ENCODE measurements around the gene ZNF396.
A peak's percentile ranks its signal among the peaks of the same experiment; 100 is the strongest.

Gene ZNF396

DNA sequence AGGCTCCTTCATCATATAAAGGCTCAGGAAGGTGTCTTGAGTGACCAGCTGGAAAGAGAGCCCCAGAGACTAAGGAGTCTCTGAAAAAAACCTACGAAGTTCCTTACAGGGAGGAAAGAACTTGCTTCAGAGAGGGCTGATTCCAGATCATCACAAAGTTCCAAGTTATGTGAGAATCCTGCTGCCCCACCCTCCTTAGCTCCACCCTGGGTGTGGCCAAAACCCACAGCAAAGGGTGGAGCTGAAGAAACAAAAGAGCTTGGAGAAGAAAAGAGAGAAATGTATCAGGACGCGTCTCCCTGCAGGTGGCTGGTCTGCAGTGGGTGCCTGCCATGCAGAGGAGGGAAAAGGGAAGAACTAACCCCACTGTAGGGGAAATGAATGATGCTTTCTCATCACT is 32.8 kb upstream of the ZNF396 start:
- no peaks in the 10 kb centered on the region for H3K79me2 ChIP-seq (ENCODE audit: insufficient read depth, low read length)
- H3K27me3 ChIP-seq (ENCODE audit: insufficient read depth, low read length, poor library complexity) = peaks cover under 1% of the 10 kb centered on the region
- H4K20me1 ChIP-seq (ENCODE audit: insufficient read depth, low read length) = no peaks in the 10 kb centered on the region
- no peaks in the 10 kb centered on the region for H3K36me3 ChIP-seq (ENCODE audit: insufficient read depth, low read length)
- no peaks in the 10 kb centered on the region for H3K4me1 ChIP-seq (ENCODE audit: insufficient read depth, low read length)
- no peak for ATAC-seq (ENCODE audit: insufficient read depth, low read depth)
- no peak overlapping the region for H3K9ac ChIP-seq (ENCODE audit: low read depth, low read length)
- H2AFZ ChIP-seq (ENCODE audit: low read depth, low read length) = no peak overlapping the region
- no peak for DNase-seq
- H3K4me2 ChIP-seq (ENCODE audit: insufficient read depth, low read length) = no peak overlapping the region
- TF ChIP-seq, protein P1, sequence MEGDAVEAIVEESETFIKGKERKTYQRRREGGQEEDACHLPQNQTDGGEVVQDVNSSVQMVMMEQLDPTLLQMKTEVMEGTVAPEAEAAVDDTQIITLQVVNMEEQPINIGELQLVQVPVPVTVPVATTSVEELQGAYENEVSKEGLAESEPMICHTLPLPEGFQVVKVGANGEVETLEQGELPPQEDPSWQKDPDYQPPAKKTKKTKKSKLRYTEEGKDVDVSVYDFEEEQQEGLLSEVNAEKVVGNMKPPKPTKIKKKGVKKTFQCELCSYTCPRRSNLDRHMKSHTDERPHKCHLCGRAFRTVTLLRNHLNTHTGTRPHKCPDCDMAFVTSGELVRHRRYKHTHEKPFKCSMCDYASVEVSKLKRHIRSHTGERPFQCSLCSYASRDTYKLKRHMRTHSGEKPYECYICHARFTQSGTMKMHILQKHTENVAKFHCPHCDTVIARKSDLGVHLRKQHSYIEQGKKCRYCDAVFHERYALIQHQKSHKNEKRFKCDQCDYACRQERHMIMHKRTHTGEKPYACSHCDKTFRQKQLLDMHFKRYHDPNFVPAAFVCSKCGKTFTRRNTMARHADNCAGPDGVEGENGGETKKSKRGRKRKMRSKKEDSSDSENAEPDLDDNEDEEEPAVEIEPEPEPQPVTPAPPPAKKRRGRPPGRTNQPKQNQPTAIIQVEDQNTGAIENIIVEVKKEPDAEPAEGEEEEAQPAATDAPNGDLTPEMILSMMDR (IDR thresholded peaks at IDR 0.05; ENCODE audit: borderline replicate concordance, extremely low read depth, low read length, poor library complexity, severe bottlenecking) = no peak
- TF ChIP-seq EZH2 (IDR thresholded peaks at IDR 0.05; ENCODE audit: borderline replicate concordance, low read depth, low read length, severe bottlenecking) = no peak
- no peaks in the 10 kb centered on the region for H3K9me3 ChIP-seq (ENCODE audit: insufficient read depth, low read length, severe bottlenecking)
- H3K4me3 ChIP-seq (ENCODE audit: low read depth in 1 of 2, low read length in 2 of 2) = no peak overlapping the region
- H3K27ac ChIP-seq (ENCODE audit: low read length) = no peak overlapping the region

DNA sequence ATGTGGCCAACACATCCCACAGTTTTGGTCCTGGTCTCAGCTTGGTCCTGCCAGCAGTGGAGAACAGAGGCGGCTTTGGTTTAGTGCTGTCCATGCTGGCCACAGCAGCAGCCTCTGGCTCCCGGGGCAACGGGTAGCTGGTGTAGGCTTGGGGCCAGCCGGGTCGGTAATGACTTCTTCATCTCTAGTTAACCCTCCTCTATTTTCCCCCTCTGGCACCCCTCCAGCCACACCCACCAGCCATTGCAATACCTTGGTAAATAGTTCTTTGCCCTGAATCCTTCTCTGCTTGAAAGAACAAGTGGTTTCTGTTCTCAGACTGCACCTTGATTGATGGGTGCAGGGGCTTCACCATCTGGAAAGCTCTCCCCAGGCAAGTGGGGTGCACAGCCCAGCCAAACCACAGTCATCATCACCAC is 31.7 kb upstream of the ZNF396 start:
- H3K9me3 ChIP-seq (ENCODE audit: insufficient read depth, low read length, severe bottlenecking) = no peaks in the 10 kb centered on the region
- no peak for ATAC-seq (ENCODE audit: insufficient read depth, low read depth)
- no peaks in the 10 kb centered on the region for H3K36me3 ChIP-seq (ENCODE audit: insufficient read depth, low read length)
- no peak overlapping the region for H3K4me2 ChIP-seq (ENCODE audit: insufficient read depth, low read length)
- no peak overlapping the region for H2AFZ ChIP-seq (ENCODE audit: low read depth, low read length)
- H3K9ac ChIP-seq (ENCODE audit: low read depth, low read length) = no peak overlapping the region
- no peaks in the 10 kb centered on the region for H3K4me1 ChIP-seq (ENCODE audit: insufficient read depth, low read length)
- H3K4me3 ChIP-seq (ENCODE audit: low read depth in 1 of 2, low read length in 2 of 2) = no peak overlapping the region
- H4K20me1 ChIP-seq (ENCODE audit: insufficient read depth, low read length) = no peaks in the 10 kb centered on the region
- no peak for DNase-seq
- no peaks in the 10 kb centered on the region for H3K79me2 ChIP-seq (ENCODE audit: insufficient read depth, low read length)
- no peak for TF ChIP-seq EZH2 (IDR thresholded peaks at IDR 0.05; ENCODE audit: borderline replicate concordance, low read depth, low read length, severe bottlenecking)
- TF ChIP-seq, protein P1 (IDR thresholded peaks at IDR 0.05; ENCODE audit: borderline replicate concordance, extremely low read depth, low read length, poor library complexity, severe bottlenecking) = no peak
- H3K27ac ChIP-seq (ENCODE audit: low read length) = no peak overlapping the region
- H3K27me3 ChIP-seq (ENCODE audit: insufficient read depth, low read length, poor library complexity) = no peaks in the 10 kb centered on the region

DNA sequence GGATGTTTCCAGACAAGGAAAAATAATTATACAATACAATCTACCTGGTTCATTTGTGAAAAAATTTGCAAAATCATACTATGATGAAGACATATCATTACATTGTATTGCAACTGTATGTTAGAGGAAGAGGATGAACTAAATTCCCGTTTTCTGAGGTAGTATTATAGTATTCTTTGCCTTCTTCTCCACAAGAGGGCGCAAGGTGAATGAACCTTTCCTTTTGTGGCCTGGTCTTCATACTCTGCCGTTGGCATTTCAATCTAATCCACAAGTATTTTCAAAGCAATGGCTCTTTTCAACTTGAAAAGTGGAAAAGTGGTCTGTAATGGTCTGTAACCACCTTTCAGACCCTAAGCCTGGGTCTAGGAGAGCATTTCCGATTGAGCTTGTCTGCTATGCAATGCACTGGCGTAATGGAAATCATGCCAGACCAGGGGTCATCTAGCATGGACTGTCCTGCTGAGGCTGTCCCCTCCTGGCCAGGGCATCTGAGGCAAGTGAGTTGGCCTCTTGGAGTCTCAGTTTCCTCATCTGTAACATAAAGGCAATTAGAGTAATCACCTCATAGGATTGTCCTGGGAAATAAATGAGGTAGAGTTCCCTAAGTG is 30.8 kb upstream of the ZNF396 start:
- H3K4me1 ChIP-seq (ENCODE audit: insufficient read depth, low read length) = no peaks in the 10 kb centered on the region
- H4K20me1 ChIP-seq (ENCODE audit: insufficient read depth, low read length) = no peaks in the 10 kb centered on the region
- ATAC-seq (ENCODE audit: insufficient read depth, low read depth) (peak; percentile 82), DNase-seq (peak; percentile 57)
- H3K79me2 ChIP-seq (ENCODE audit: insufficient read depth, low read length) = no peaks in the 10 kb centered on the region
- no peak overlapping the region for H3K9ac ChIP-seq (ENCODE audit: low read depth, low read length)
- peak overlapping the region; percentile 44 for H2AFZ ChIP-seq (ENCODE audit: low read depth, low read length)
- H3K4me2 ChIP-seq (ENCODE audit: insufficient read depth, low read length) = no peak overlapping the region
- H3K36me3 ChIP-seq (ENCODE audit: insufficient read depth, low read length) = no peaks in the 10 kb centered on the region
- no peaks in the 10 kb centered on the region for H3K9me3 ChIP-seq (ENCODE audit: insufficient read depth, low read length, severe bottlenecking)
- H3K27ac ChIP-seq (ENCODE audit: low read length) = no peak overlapping the region
- no peaks in the 10 kb centered on the region for H3K27me3 ChIP-seq (ENCODE audit: insufficient read depth, low read length, poor library complexity)
- H3K4me3 ChIP-seq (ENCODE audit: low read depth in 1 of 2, low read length in 2 of 2) = no peak overlapping the region
- no peak for TF ChIP-seq EZH2 (IDR thresholded peaks at IDR 0.05; ENCODE audit: borderline replicate concordance, low read depth, low read length, severe bottlenecking)
- TF ChIP-seq, protein P1 (IDR thresholded peaks at IDR 0.05; ENCODE audit: borderline replicate concordance, extremely low read depth, low read length, poor library complexity, severe bottlenecking) = peak; percentile 87

Measured in DND-41 (cell line).